Measurements from ENCODE around the gene MRGPRG.

The MRGPRG gene

GRCh38 chr11:3193373-3194015 is 25.1 kb downstream of the MRGPRG start:
- H3K36me3 ChIP-seq (ENCODE audit: control insufficient read depth in 1 of 2, insufficient read depth in 2 of 2, low read length in 2 of 2): no peaks in the 10 kb centered on the region
- H3K27me3 ChIP-seq (ENCODE audit: control insufficient read depth in 1 of 2, insufficient read depth in 2 of 2, low read length in 2 of 2): no peaks in the 10 kb centered on the region
- H3K27ac ChIP-seq (ENCODE audit: low read depth, low read length): no peak overlapping the region
- H3K4me1 ChIP-seq (ENCODE audit: control insufficient read depth in 1 of 2, insufficient read depth in 2 of 2, low read length in 2 of 2): no peaks in the 10 kb centered on the region
- no peak overlapping the region for H3K4me3 ChIP-seq (ENCODE audit: low read depth in 1 of 2, low read length in 2 of 2)
- H3K9me3 ChIP-seq (ENCODE audit: control insufficient read depth in 1 of 2, low read length in 2 of 2): no peaks in the 10 kb centered on the region
- no peak overlapping the region for H3K9ac ChIP-seq (ENCODE audit: low read depth in 1 of 2, low read length in 2 of 2)

- Histone ChIP-seq H3K36me3 (ENCODE audit: control insufficient read depth in 1 of 2, insufficient read depth in 2 of 2, low read length in 2 of 2) (no peaks in the 10 kb centered on the region), H3K9me3 (ENCODE audit: control insufficient read depth in 1 of 2, low read length in 2 of 2) (no peaks in the 10 kb centered on the region), H3K27ac (ENCODE audit: low read depth, low read length) (no peak overlapping the region), H3K4me1 (ENCODE audit: control insufficient read depth in 1 of 2, insufficient read depth in 2 of 2, low read length in 2 of 2) (no peaks in the 10 kb centered on the region), H3K27me3 (ENCODE audit: control insufficient read depth in 1 of 2, insufficient read depth in 2 of 2, low read length in 2 of 2) (no peaks in the 10 kb centered on the region), H3K9ac (ENCODE audit: low read depth in 1 of 2, low read length in 2 of 2) (no peak overlapping the region), H3K4me3 (ENCODE audit: low read depth in 1 of 2, low read length in 2 of 2) (no peak overlapping the region)
Measured at GRCh38 chr11:3192511-3193372, 25.9 kb downstream of the MRGPRG start.

DNA sequence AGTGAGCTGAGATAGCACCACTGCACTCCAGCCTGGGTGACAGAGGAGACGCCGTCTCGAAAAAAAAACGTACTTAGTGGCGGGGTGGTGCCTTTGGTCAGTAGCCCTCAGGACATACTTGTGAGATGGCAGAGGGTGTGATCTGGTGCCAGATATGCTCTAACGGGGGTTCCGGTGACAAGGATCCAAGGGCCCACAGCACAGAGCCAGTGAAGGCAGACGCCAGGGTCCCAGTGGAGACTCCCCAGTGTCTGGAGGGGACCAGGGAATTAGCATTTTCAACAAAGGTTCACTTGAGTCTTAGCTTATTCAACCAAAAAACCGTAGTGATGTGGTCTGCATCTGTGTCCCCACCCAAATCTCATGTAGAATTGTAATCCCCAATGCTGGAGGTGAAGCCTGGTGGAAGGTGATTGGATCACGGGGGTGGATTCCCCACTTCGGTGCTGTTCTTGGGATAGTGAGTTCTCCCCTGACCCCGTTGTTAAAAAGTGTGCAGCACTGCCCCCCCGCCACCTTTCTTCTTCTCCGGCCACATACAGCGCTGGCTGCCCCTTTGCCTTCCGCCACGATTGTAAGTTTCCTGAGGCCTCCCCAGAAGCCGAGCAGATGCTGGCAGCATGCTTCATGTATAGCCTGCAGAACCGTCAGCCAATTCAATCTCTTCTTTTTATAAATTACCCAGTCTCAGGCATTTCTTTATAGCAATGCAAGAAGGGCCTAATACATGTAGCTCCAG is 26.9 kb downstream of the MRGPRG start:
- no peaks in the 10 kb centered on the region for H3K4me1 ChIP-seq (ENCODE audit: control insufficient read depth in 1 of 2, insufficient read depth in 2 of 2, low read length in 2 of 2)
- no peak overlapping the region for H3K4me3 ChIP-seq (ENCODE audit: low read depth in 1 of 2, low read length in 2 of 2)
- no peak overlapping the region for H3K9ac ChIP-seq (ENCODE audit: low read depth in 1 of 2, low read length in 2 of 2)
- H3K27me3 ChIP-seq (ENCODE audit: control insufficient read depth in 1 of 2, insufficient read depth in 2 of 2, low read length in 2 of 2): no peaks in the 10 kb centered on the region
- no peak overlapping the region for H3K27ac ChIP-seq (ENCODE audit: low read depth, low read length)
- no peaks in the 10 kb centered on the region for H3K36me3 ChIP-seq (ENCODE audit: control insufficient read depth in 1 of 2, insufficient read depth in 2 of 2, low read length in 2 of 2)
- no peaks in the 10 kb centered on the region for H3K9me3 ChIP-seq (ENCODE audit: control insufficient read depth in 1 of 2, low read length in 2 of 2)

GRCh38 chr11:3190600-3190999 is 28.0 kb downstream of the MRGPRG start:
- no peaks in the 10 kb centered on the region for H3K9me3 ChIP-seq (ENCODE audit: control insufficient read depth in 1 of 2, low read length in 2 of 2)
- H3K4me1 ChIP-seq (ENCODE audit: control insufficient read depth in 1 of 2, insufficient read depth in 2 of 2, low read length in 2 of 2): no peaks in the 10 kb centered on the region
- H3K4me3 ChIP-seq (ENCODE audit: low read depth in 1 of 2, low read length in 2 of 2): no peak overlapping the region
- no peaks in the 10 kb centered on the region for H3K27me3 ChIP-seq (ENCODE audit: control insufficient read depth in 1 of 2, insufficient read depth in 2 of 2, low read length in 2 of 2)
- H3K36me3 ChIP-seq (ENCODE audit: control insufficient read depth in 1 of 2, insufficient read depth in 2 of 2, low read length in 2 of 2): no peaks in the 10 kb centered on the region
- no peak overlapping the region for H3K27ac ChIP-seq (ENCODE audit: low read depth, low read length)
- H3K9ac ChIP-seq (ENCODE audit: low read depth in 1 of 2, low read length in 2 of 2): no peak overlapping the region

DNA sequence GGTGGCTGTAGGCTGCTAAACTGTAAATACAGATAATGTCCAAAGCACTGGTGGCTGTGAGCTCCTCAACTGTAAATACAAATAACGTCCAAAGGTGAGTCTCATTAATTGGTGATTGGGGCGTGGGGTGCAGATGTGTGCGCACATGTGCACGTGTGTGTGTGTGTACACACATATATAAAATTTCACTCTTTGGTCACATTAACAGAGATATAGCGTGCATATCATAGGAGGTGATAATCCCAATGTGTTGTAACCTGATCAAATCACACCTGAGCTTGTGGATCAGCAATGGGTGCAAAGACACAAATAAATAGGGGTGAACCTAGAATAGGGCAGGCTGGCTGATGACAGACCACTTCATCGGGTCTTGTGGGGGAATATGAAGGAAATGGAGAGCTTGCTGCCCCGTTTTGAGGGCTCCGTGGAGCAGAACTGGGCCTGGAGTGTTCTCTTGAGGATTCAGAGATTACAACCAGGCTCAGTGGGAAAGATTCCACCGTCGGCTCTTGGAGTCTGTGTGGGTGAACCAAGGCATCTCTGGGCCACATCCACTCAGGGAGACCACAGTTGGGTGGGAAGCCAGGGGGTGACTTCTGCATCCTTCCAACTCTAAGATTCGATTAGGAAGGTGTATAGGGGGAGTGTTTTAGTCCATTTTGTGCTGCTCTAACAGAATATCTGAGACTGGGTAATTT is 28.6 kb downstream of the MRGPRG start:
- Histone ChIP-seq H3K36me3 (ENCODE audit: control insufficient read depth in 1 of 2, insufficient read depth in 2 of 2, low read length in 2 of 2) (no peaks in the 10 kb centered on the region), H3K27me3 (ENCODE audit: control insufficient read depth in 1 of 2, insufficient read depth in 2 of 2, low read length in 2 of 2) (no peaks in the 10 kb centered on the region), H3K4me1 (ENCODE audit: control insufficient read depth in 1 of 2, insufficient read depth in 2 of 2, low read length in 2 of 2) (no peaks in the 10 kb centered on the region), H3K9me3 (ENCODE audit: control insufficient read depth in 1 of 2, low read length in 2 of 2) (no peaks in the 10 kb centered on the region), H3K9ac (ENCODE audit: low read depth in 1 of 2, low read length in 2 of 2) (no peak overlapping the region), H3K4me3 (ENCODE audit: low read depth in 1 of 2, low read length in 2 of 2) (no peak overlapping the region), H3K27ac (ENCODE audit: low read depth, low read length) (no peak overlapping the region)

GRCh38 chr11:3189196-3189843 is 29.3 kb downstream of the MRGPRG start:
- Histone ChIP-seq H3K4me1 (ENCODE audit: control insufficient read depth in 1 of 2, insufficient read depth in 2 of 2, low read length in 2 of 2) (no peaks in the 10 kb centered on the region), H3K9me3 (ENCODE audit: control insufficient read depth in 1 of 2, low read length in 2 of 2) (no peaks in the 10 kb centered on the region), H3K4me3 (ENCODE audit: low read depth in 1 of 2, low read length in 2 of 2) (no peak overlapping the region), H3K9ac (ENCODE audit: low read depth in 1 of 2, low read length in 2 of 2) (no peak overlapping the region), H3K27ac (ENCODE audit: low read depth, low read length) (no peak overlapping the region), H3K36me3 (ENCODE audit: control insufficient read depth in 1 of 2, insufficient read depth in 2 of 2, low read length in 2 of 2) (no peaks in the 10 kb centered on the region), H3K27me3 (ENCODE audit: control insufficient read depth in 1 of 2, insufficient read depth in 2 of 2, low read length in 2 of 2) (no peaks in the 10 kb centered on the region)

- no peak overlapping the region for H3K9ac ChIP-seq (ENCODE audit: low read depth in 1 of 2, low read length in 2 of 2)
- no peak overlapping the region for H3K4me3 ChIP-seq (ENCODE audit: low read depth in 1 of 2, low read length in 2 of 2)
- no peaks in the 10 kb centered on the region for H3K36me3 ChIP-seq (ENCODE audit: control insufficient read depth in 1 of 2, insufficient read depth in 2 of 2, low read length in 2 of 2)
- no peak overlapping the region for H3K27ac ChIP-seq (ENCODE audit: low read depth, low read length)
- no peaks in the 10 kb centered on the region for H3K9me3 ChIP-seq (ENCODE audit: control insufficient read depth in 1 of 2, low read length in 2 of 2)
- H3K4me1 ChIP-seq (ENCODE audit: control insufficient read depth in 1 of 2, insufficient read depth in 2 of 2, low read length in 2 of 2): no peaks in the 10 kb centered on the region
- H3K27me3 ChIP-seq (ENCODE audit: control insufficient read depth in 1 of 2, insufficient read depth in 2 of 2, low read length in 2 of 2): no peaks in the 10 kb centered on the region
Measured at GRCh38 chr11:3188496-3189195, 30.0 kb downstream of the MRGPRG start.

DNA sequence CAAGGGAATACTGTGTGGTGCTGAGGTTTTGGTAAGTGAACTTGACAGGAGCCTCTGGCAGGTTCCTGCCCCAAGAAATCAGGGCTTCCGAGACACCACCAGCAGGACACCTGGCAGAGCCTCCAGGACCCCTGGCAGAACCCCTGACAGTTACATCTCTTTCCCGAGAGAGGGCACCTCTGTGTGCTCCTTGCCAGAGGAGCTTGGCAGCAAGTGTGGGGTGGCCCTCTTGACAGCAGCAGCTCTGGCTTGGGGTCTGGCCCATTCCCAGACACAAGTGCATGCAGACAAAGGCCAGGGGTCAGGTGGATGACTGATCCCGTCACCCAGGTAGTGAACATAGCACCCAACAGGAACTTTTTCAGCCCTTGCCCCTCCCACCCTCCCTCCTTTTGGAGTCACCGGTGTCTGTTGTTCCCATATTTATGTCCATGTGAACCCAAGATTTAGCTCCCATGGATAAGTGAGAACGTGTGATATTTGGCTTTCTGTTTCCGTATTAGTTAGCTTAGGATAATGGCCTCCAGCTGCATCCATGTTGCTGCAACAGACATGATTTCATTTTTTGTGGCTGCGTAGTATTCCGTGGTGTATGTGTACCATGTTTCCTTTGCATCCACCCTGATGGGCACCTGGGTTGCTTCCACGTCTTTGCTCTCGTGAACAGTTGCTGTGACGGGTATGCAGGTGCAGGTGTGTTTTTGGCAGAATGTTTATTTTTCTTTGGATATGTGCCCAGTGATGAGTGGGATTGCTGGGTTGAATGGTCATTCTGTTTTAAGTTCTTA is 32.3 kb downstream of the MRGPRG start:
- no peak overlapping the region for H3K9ac ChIP-seq (ENCODE audit: low read depth in 1 of 2, low read length in 2 of 2)
- no peak overlapping the region for H3K27ac ChIP-seq (ENCODE audit: low read depth, low read length)
- no peak overlapping the region for H3K4me3 ChIP-seq (ENCODE audit: low read depth in 1 of 2, low read length in 2 of 2)
- no peaks in the 10 kb centered on the region for H3K36me3 ChIP-seq (ENCODE audit: control insufficient read depth in 1 of 2, insufficient read depth in 2 of 2, low read length in 2 of 2)
- H3K9me3 ChIP-seq (ENCODE audit: control insufficient read depth in 1 of 2, low read length in 2 of 2): no peaks in the 10 kb centered on the region
- H3K4me1 ChIP-seq (ENCODE audit: control insufficient read depth in 1 of 2, insufficient read depth in 2 of 2, low read length in 2 of 2): no peaks in the 10 kb centered on the region
- H3K27me3 ChIP-seq (ENCODE audit: control insufficient read depth in 1 of 2, insufficient read depth in 2 of 2, low read length in 2 of 2): no peaks in the 10 kb centered on the region

All from duodenal mucosa (tissue), 2 donors.